PC-3 (cell line): ENCODE results near the gene ADAM19. TPM values are rescaled to one million over a fixed set of nuclear protein-coding genes. Genes with fewer than 3 reads are reported as not detected.

Experiments used
- ATAC-seq: fragments of 200-7000 bp; cut with Tn5 transposase; 2 replicates; pipeline ENCODE4 v1.9.1; 2020; ENCODE audit warnings: mild to moderate bottlenecking, moderate library complexity
- BruUV-seq: library from RNA; stranded (reverse); fragments of 400-500 nt; replicated peaks from 2 replicates; lab custom pipeline; 2021; lab: Mats Ljungman, UMichigan
- CTCF ChIA-PET: fragments of 300-600 bp; sonication (Branson Sonifier 250); formaldehyde crosslinking; loops from one replicate; lab custom pipeline; 2022; ENCODE audit warnings: antibody characterized with exemption; lab: Charles Lee
- POLR2A ChIA-PET: fragments of 300-600 bp; sonication (Branson Sonifier 250); formaldehyde crosslinking; loops from one replicate; lab custom pipeline; 2022; ENCODE audit warnings: antibody characterized with exemption; ENCODE audit not compliant: unreplicated experiment; lab: Charles Lee
- DNase-seq: peaks from one replicate; pipeline ENCODE4 v3.0.0-alpha.2; 2015
- H2AFZ ChIP-seq: fragments of 300-600 bp; sonication (generic); 2 replicates; pipeline ENCODE4 v1.6.0; 2016; ENCODE audit warnings: antibody characterized with exemption, low read length
- H3F3A ChIP-seq: fragments of 300-600 bp; sonication (generic); one replicate; pipeline ENCODE4 v1.6.0; 2017; ENCODE audit warnings: antibody characterized with exemption, low read length, control low read depth, mild to moderate bottlenecking; ENCODE audit not compliant: unreplicated experiment
- H3K27ac ChIP-seq: fragments of 300-600 bp; sonication (generic); 2 replicates; pipeline ENCODE4 v1.5.1; 2016; ENCODE audit warnings: mild to moderate bottlenecking, low read length
- H3K27me3 ChIP-seq: fragments of 300-600 bp; sonication (generic); 2 replicates; pipeline ENCODE4 v1.6.1; 2016; ENCODE audit warnings: low read length, mixed read lengths
- H3K36me3 ChIP-seq: fragments of 300-600 bp; sonication (generic); 2 replicates; pipeline ENCODE4 v1.6.1; 2016; ENCODE audit warnings: low read depth, mixed run types, low read length, mixed read lengths
- H3K4me1 ChIP-seq: fragments of 300-600 bp; sonication (generic); 2 replicates; pipeline ENCODE4 v1.5.1; 2016; ENCODE audit warnings: low read length; ENCODE audit not compliant: insufficient read depth
- H3K4me2 ChIP-seq: fragments of 300-600 bp; sonication (generic); 2 replicates; pipeline ENCODE4 v1.6.0; 2016; ENCODE audit warnings: low read length
- H3K4me3 ChIP-seq: fragments of 300-600 bp; sonication (generic); 2 replicates; pipeline ENCODE4 v1.5.1; 2016; ENCODE audit warnings: mild to moderate bottlenecking, low read length, mixed read lengths
- H3K79me2 ChIP-seq: fragments of 300-600 bp; sonication (generic); 2 replicates; pipeline ENCODE4 v1.6.1; 2017; ENCODE audit warnings: low read length, mixed read lengths
- H3K9ac ChIP-seq: fragments of 300-600 bp; sonication (generic); 2 replicates; pipeline ENCODE4 v1.6.0; 2016; ENCODE audit warnings: mild to moderate bottlenecking, low read length
- H3K9me2 ChIP-seq: fragments of 300-600 bp; sonication (generic); replicated peaks from 2 replicates; pipeline ENCODE4 v1.6.1; 2016; ENCODE audit warnings: mixed run types, low read length, mixed read lengths
- H3K9me3 ChIP-seq: fragments of 300-600 bp; sonication (generic); 2 replicates; pipeline ENCODE4 v1.6.1; 2016; ENCODE audit warnings: low read length, mixed read lengths
- H4K20me1 ChIP-seq: fragments of 300-600 bp; sonication (generic); 2 replicates; pipeline ENCODE4 v1.6.1; 2016; ENCODE audit warnings: low read length, mixed read lengths
- EZH2 ChIP-seq: fragments of 300-600 bp; sonication (generic); IDR thresholded peaks from one replicate; pipeline ENCODE4 v1.6.1; 2017; ENCODE audit warnings: antibody characterized with exemption, mild to moderate bottlenecking, low read length; ENCODE audit not compliant: unreplicated experiment
- EZH2phosphoT487 ChIP-seq: fragments of 300-600 bp; sonication (generic); IDR thresholded peaks from 2 replicates; pipeline ENCODE4 v1.6.1; 2018; ENCODE audit warnings: mild to moderate bottlenecking, antibody characterized with exemption, low read length, borderline replicate concordance
- intact Hi-C: fragments of 100-400 bp; cut with micrococcal nuclease; formaldehyde crosslinking; loops from 2 replicates; pipeline ENCODE4 v1.9.0; 2023
- total RNA-seq: library from RNA; depleted of rRNA; stranded (reverse); fragments of >200 nt; gene quantifications from 2 replicates; pipeline ENCODE4 v1.2.3, GENCODE V29; 2014
- TF ChIP-seq, protein P1 (sequence below): fragments of 300-600 bp; sonication (generic); conservative IDR thresholded peaks from 2 replicates; pipeline ENCODE4 v1.5.1; 2017; ENCODE audit warnings: antibody characterized with exemption, low read depth, mild to moderate bottlenecking, low read length

The ADAM19 gene
- total RNA-seq, 1 experiment from 2014 or later, result 115 TPM

GRCh38 chr5:157478726-157479125 is 96.8 kb downstream of the ADAM19 start:
- H3K9ac ChIP-seq, result peak overlapping the region; percentile 12; the same call in 1 of the 2 replicates
- H3K36me3 ChIP-seq, result peaks cover 36% of the 10 kb centered on the region
- peaks cover 36% of the 10 kb centered on the region for H3K4me1 ChIP-seq
- no peaks in the 10 kb centered on the region for H3K27me3 ChIP-seq
- no peaks in the 10 kb centered on the region for H3K79me2 ChIP-seq
- no peak; the same call in 1 of the 2 replicates for ATAC-seq
- CTCF ChIA-PET, result interaction anchor here (1.0 to 1.8 kb wide), 7 partner anchors 9 to 264 kb away, joined by 3 to 9 read pairs (median 4); no protein-coding TSS in a partner anchor
- TF ChIP-seq, protein P1, sequence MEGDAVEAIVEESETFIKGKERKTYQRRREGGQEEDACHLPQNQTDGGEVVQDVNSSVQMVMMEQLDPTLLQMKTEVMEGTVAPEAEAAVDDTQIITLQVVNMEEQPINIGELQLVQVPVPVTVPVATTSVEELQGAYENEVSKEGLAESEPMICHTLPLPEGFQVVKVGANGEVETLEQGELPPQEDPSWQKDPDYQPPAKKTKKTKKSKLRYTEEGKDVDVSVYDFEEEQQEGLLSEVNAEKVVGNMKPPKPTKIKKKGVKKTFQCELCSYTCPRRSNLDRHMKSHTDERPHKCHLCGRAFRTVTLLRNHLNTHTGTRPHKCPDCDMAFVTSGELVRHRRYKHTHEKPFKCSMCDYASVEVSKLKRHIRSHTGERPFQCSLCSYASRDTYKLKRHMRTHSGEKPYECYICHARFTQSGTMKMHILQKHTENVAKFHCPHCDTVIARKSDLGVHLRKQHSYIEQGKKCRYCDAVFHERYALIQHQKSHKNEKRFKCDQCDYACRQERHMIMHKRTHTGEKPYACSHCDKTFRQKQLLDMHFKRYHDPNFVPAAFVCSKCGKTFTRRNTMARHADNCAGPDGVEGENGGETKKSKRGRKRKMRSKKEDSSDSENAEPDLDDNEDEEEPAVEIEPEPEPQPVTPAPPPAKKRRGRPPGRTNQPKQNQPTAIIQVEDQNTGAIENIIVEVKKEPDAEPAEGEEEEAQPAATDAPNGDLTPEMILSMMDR, result no peak
- TF ChIP-seq EZH2phosphoT487 (no peak), EZH2 (no peak)
- H4K20me1 ChIP-seq, result no peaks in the 10 kb centered on the region
- no TSS peak for BruUV-seq
- intact Hi-C loops, result loop anchor here (2.0 to 5.0 kb wide), 3 partner anchors 32 to 331 kb away; a partner anchor contains a TSS
- DNase-seq, result peak; percentile 51
- H2AFZ ChIP-seq, result no peak overlapping the region
- no peaks in the 10 kb centered on the region for H3K9me2 ChIP-seq
- POLR2A ChIA-PET, result no interaction called here
- H3F3A ChIP-seq, result peaks cover 9% of the 10 kb centered on the region
- peak overlapping the region; percentile 73 for H3K4me2 ChIP-seq
- no peak overlapping the region for H3K4me3 ChIP-seq
- H3K9me3 ChIP-seq, result no peaks in the 10 kb centered on the region
- H3K27ac ChIP-seq, result peak overlapping the region; percentile 95

GRCh38 chr5:157477814-157478494 is 97.6 kb downstream of the ADAM19 start:
- H4K20me1 ChIP-seq, result no peaks in the 10 kb centered on the region
- ATAC-seq (no peak), DNase-seq (no peak)
- H3K27ac ChIP-seq, result peak overlapping the region; percentile 95
- H3K4me1 ChIP-seq, result peaks cover 36% of the 10 kb centered on the region
- POLR2A ChIA-PET, result no interaction called here
- H3K27me3 ChIP-seq, result no peaks in the 10 kb centered on the region
- H3K9me2 ChIP-seq, result no peaks in the 10 kb centered on the region
- H2AFZ ChIP-seq, result no peak overlapping the region
- intact Hi-C loops, result loop anchor here (1.0 to 5.0 kb wide), 9 partner anchors 33 to 331 kb away; partner anchors contain the start of gene LSM11
- no peak overlapping the region for H3K4me3 ChIP-seq
- no peak for TF ChIP-seq EZH2
- TF ChIP-seq, protein P1, result no peak
- TF ChIP-seq EZH2phosphoT487, result no peak
- H3K36me3 ChIP-seq, result peaks cover 30% of the 10 kb centered on the region
- BruUV-seq, result no TSS peak
- peaks cover 9% of the 10 kb centered on the region for H3F3A ChIP-seq
- peak overlapping the region; percentile 12; the same call in 1 of the 2 replicates for H3K9ac ChIP-seq
- H3K9me3 ChIP-seq, result no peaks in the 10 kb centered on the region
- CTCF ChIA-PET, result interaction anchor here (1.8 kb wide), 1 partner anchor 150 kb away, joined by 9 read pairs; no protein-coding TSS in a partner anchor
- no peaks in the 10 kb centered on the region for H3K79me2 ChIP-seq
- peak overlapping the region; percentile 73; the same call in 1 of the 2 replicates for H3K4me2 ChIP-seq
